Panc1 (cell line): Measurements from ENCODE around the gene KLHL12. TPM values are rescaled to one million over a fixed set of nuclear protein-coding genes. Genes with fewer than 3 reads are reported as not detected.

Experiments
- ATAC-seq: fragments of 200-7000 bp; cut with Tn5 transposase; 2 replicates; pipeline ENCODE4 v1.9.1; 2020; ENCODE audit warnings: mild to moderate bottlenecking, moderate library complexity
- BruUV-seq: library from RNA; stranded (reverse); fragments of 400-500 nt; replicated peaks from 2 replicates; lab custom pipeline; 2021; lab: Mats Ljungman, UMichigan
- CTCF ChIA-PET: fragments of 300-600 bp; sonication (Branson Sonifier 250); formaldehyde crosslinking; loops from one replicate; lab custom pipeline; 2022; ENCODE audit warnings: antibody characterized with exemption; lab: Charles Lee
- POLR2A ChIA-PET: fragments of 300-600 bp; sonication (Branson Sonifier 250); formaldehyde crosslinking; loops from one replicate; lab custom pipeline; 2022; ENCODE audit warnings: antibody characterized with exemption; lab: Charles Lee
- DNase-seq: peaks from one replicate; pipeline ENCODE4 v3.0.0-alpha.2; 2010; ENCODE audit warnings: low read depth, low spot score
- H3K27ac ChIP-seq: 2 replicates; pipeline ENCODE4 v1.5.1; 2011; ENCODE audit warnings: mild to moderate bottlenecking, low read length, inconsistent platforms
- H3K27me3 ChIP-seq: fragments of 200-500 bp; sonication (Bioruptor generic); 2 replicates; pipeline ENCODE4 v1.6.0; 2014; ENCODE audit warnings: low read length, inconsistent platforms; ENCODE audit not compliant: control insufficient read depth, insufficient read depth
- H3K36me3 ChIP-seq: fragments of 200-500 bp; sonication (Bioruptor generic); 2 replicates; pipeline ENCODE4 v1.5.1; 2014; ENCODE audit warnings: inconsistent platforms, mild to moderate bottlenecking, low read length, moderate library complexity; ENCODE audit not compliant: control insufficient read depth, insufficient read depth
- H3K4me1 ChIP-seq: 2 replicates; pipeline ENCODE4 v1.5.1; 2011; ENCODE audit warnings: inconsistent platforms, mild to moderate bottlenecking, low read length, moderate library complexity; ENCODE audit not compliant: control insufficient read depth, insufficient read depth
- H3K4me3 ChIP-seq, 2 experiments: 2 replicates each; pipeline ENCODE4 v1.5.1; 2011 to 2012; ENCODE audit warnings: low read depth in 2 of 2, low read length in 2 of 2, mild to moderate bottlenecking in 2 of 2, inconsistent platforms in 1 of 2, moderate library complexity in 1 of 2
- H3K9me3 ChIP-seq: fragments of 200-500 bp; sonication (Bioruptor generic); 2 replicates; pipeline ENCODE4 v1.5.1; 2014; ENCODE audit warnings: low read depth, mild to moderate bottlenecking, inconsistent platforms, low read length, moderate library complexity; ENCODE audit not compliant: control insufficient read depth, insufficient read depth
- POLR2AphosphoS5 ChIP-seq: IDR thresholded peaks from 2 replicates; pipeline ENCODE4 v1.6.1; 2012; ENCODE audit warnings: mild to moderate bottlenecking, low read depth, low read length, moderate library complexity
- SIN3A ChIP-seq: IDR thresholded peaks from 2 replicates; pipeline ENCODE4 v1.6.1; 2012; ENCODE audit warnings: low read depth, mild to moderate bottlenecking, low read length, moderate library complexity, borderline replicate concordance; ENCODE audit not compliant: insufficient read depth
- TCF7L2 ChIP-seq: IDR thresholded peaks from 2 replicates; pipeline ENCODE4 v1.6.1; 2011; ENCODE audit warnings: mild to moderate bottlenecking, low read depth, low read length, inconsistent platforms
- in situ Hi-C: cut with HindIII; loops from 2 replicates; pipeline ENCODE4 v1.10.0; 2016; ENCODE audit warnings: low sequenced_read_pairs, low pct_unique_long_range_greater_than_20kb
- intact Hi-C: fragments of 100-400 bp; cut with micrococcal nuclease; formaldehyde crosslinking; loops from one replicate; pipeline ENCODE4 v1.10.0; 2022; ENCODE audit not compliant: unreplicated experiment
- total RNA-seq: library from RNA; stranded (reverse); gene quantifications from one replicate; pipeline ENCODE4 v1.2.1, GENCODE V29; 2021; ENCODE audit not compliant: unreplicated experiment
- TF ChIP-seq, protein P1 (sequence below): fragments of 450-650 bp; IDR thresholded peaks from 2 replicates; pipeline ENCODE4 v1.5.1; 2017; ENCODE audit warnings: mild to moderate bottlenecking
- TF ChIP-seq, protein P2 (sequence below), 2 experiments: IDR thresholded peaks; 2 replicates each; pipeline ENCODE4 v1.6.1; 2011 to 2012; ENCODE audit warnings: low read depth in 2 of 2, control low read depth in 1 of 2, low read length in 1 of 2, mild to moderate bottlenecking in 1 of 2, moderate library complexity in 1 of 2; ENCODE audit not compliant: insufficient read depth in 1 of 2

KLHL12 gene
- total RNA-seq, 1 experiment from 2014 or later, result 37.8 TPM

DNA sequence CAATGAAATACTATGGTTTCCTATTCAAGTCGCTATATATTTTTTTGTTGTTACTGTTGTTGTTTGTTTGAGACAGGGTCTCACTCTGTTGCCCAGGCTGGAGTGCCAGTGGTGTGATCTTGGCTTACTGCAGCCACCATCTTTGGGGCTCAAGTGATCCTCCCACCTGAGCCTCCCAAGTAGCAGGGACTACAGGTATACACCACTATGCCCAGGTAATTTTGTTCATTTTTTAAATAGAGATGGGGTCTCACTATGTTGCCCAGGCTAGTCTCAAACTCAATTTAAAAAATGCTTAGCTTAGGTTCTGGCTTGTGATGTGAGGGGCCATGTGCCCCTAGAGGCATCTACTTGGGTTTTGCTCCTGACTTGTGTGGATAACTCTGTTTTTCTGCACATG is 47.9 kb downstream of the KLHL12 start:
- ATAC-seq (no peak), DNase-seq (no peak)
- no TSS peak for BruUV-seq
- CTCF ChIA-PET, result no interaction called here
- intact Hi-C loops, result no loop called here
- Histone ChIP-seq H3K9me3 (no peaks in the 10 kb centered on the region), H3K4me1 (no peaks in the 10 kb centered on the region), H3K36me3 (peaks cover 6% of the 10 kb centered on the region; the same call in 1 of the 2 replicates), H3K27ac (no peak overlapping the region), H3K4me3 (no peak overlapping the region), H3K27me3 (no peaks in the 10 kb centered on the region)
- TF ChIP-seq, protein P1, sequence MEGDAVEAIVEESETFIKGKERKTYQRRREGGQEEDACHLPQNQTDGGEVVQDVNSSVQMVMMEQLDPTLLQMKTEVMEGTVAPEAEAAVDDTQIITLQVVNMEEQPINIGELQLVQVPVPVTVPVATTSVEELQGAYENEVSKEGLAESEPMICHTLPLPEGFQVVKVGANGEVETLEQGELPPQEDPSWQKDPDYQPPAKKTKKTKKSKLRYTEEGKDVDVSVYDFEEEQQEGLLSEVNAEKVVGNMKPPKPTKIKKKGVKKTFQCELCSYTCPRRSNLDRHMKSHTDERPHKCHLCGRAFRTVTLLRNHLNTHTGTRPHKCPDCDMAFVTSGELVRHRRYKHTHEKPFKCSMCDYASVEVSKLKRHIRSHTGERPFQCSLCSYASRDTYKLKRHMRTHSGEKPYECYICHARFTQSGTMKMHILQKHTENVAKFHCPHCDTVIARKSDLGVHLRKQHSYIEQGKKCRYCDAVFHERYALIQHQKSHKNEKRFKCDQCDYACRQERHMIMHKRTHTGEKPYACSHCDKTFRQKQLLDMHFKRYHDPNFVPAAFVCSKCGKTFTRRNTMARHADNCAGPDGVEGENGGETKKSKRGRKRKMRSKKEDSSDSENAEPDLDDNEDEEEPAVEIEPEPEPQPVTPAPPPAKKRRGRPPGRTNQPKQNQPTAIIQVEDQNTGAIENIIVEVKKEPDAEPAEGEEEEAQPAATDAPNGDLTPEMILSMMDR, result no peak
- TF ChIP-seq TCF7L2, result no peak
- TF ChIP-seq, protein P2, sequence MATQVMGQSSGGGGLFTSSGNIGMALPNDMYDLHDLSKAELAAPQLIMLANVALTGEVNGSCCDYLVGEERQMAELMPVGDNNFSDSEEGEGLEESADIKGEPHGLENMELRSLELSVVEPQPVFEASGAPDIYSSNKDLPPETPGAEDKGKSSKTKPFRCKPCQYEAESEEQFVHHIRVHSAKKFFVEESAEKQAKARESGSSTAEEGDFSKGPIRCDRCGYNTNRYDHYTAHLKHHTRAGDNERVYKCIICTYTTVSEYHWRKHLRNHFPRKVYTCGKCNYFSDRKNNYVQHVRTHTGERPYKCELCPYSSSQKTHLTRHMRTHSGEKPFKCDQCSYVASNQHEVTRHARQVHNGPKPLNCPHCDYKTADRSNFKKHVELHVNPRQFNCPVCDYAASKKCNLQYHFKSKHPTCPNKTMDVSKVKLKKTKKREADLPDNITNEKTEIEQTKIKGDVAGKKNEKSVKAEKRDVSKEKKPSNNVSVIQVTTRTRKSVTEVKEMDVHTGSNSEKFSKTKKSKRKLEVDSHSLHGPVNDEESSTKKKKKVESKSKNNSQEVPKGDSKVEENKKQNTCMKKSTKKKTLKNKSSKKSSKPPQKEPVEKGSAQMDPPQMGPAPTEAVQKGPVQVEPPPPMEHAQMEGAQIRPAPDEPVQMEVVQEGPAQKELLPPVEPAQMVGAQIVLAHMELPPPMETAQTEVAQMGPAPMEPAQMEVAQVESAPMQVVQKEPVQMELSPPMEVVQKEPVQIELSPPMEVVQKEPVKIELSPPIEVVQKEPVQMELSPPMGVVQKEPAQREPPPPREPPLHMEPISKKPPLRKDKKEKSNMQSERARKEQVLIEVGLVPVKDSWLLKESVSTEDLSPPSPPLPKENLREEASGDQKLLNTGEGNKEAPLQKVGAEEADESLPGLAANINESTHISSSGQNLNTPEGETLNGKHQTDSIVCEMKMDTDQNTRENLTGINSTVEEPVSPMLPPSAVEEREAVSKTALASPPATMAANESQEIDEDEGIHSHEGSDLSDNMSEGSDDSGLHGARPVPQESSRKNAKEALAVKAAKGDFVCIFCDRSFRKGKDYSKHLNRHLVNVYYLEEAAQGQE (IDR thresholded peaks at IDR 0.05; ENCODE audit: insufficient read depth in 1 of 2, low read depth in 2 of 2, low read length in 1 of 2), result no peak
- TF ChIP-seq SIN3A, result no peak
- no peak for TF ChIP-seq POLR2AphosphoS5
- POLR2A ChIA-PET, result no interaction called here
- in situ Hi-C loops, result no loop called here

DNA sequence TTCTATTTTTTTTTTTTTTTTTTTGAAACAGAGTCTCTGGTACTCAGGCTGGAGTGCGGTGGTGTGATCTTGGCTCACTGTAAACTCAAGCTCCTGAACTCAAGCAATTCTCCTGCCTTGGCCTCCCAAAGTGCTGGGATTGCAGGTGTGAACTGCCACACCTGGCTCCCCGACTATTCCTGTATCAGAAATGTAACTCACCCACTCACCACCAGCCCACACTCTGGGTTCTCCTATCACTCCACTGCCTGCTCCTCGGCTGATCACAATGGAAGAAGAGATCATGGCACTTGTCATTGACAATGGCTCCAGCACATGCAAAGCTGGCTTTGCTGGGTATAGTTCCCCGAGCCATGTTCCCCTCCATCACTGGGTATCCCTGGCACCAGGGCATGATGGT is 54.0 kb downstream of the KLHL12 start:
- no peak for TF ChIP-seq POLR2AphosphoS5
- TF ChIP-seq, protein P1, result no peak
- TF ChIP-seq, protein P2 (IDR thresholded peaks at IDR 0.05; ENCODE audit: insufficient read depth in 1 of 2, low read depth in 2 of 2, low read length in 1 of 2), result no peak
- TF ChIP-seq TCF7L2, result no peak
- TF ChIP-seq SIN3A, result no peak
- ChIA-PET POLR2A (no interaction called here), CTCF (no interaction called here)
- H3K27ac ChIP-seq, result no peak overlapping the region
- no peaks in the 10 kb centered on the region for H3K27me3 ChIP-seq
- H3K4me1 ChIP-seq, result no peaks in the 10 kb centered on the region
- H3K36me3 ChIP-seq, result no peaks in the 10 kb centered on the region
- no peak for ATAC-seq
- intact Hi-C loops (no loop called here), in situ Hi-C loops (no loop called here)
- no peak overlapping the region for H3K4me3 ChIP-seq
- no peak for DNase-seq
- BruUV-seq, result no TSS peak
- H3K9me3 ChIP-seq, result no peaks in the 10 kb centered on the region
